Mesodermal cell (in vitro differentiated cells): ENCODE measurements around the gene TSBP1.

Source experiments
- H3K27ac ChIP-seq: 2 replicates; pipeline ENCODE4 v1.7.0; 2013; ENCODE audit warnings: mild to moderate bottlenecking, low read depth, low read length, moderate library complexity; ENCODE audit not compliant: severe bottlenecking
- H3K36me3 ChIP-seq: 2 replicates; pipeline ENCODE4 v1.7.1; 2013; ENCODE audit warnings: mild to moderate bottlenecking, low read length, moderate library complexity; ENCODE audit not compliant: control insufficient read depth, insufficient read depth
- H3K4me1 ChIP-seq: one replicate; pipeline ENCODE4 v1.7.1; 2013; ENCODE audit warnings: mild to moderate bottlenecking, low read length; ENCODE audit not compliant: insufficient read depth, control insufficient read depth, poor library complexity, severe bottlenecking
- H3K4me3 ChIP-seq: 2 replicates; pipeline ENCODE4 v1.7.0; 2013; ENCODE audit warnings: low read length, control low read depth, mild to moderate bottlenecking; ENCODE audit not compliant: insufficient read depth, poor library complexity, severe bottlenecking; ENCODE audit errors: extremely low read depth
- H3K9me3 ChIP-seq: 2 replicates; pipeline ENCODE4 v1.7.1; 2013; ENCODE audit warnings: mild to moderate bottlenecking, low read length, moderate library complexity; ENCODE audit not compliant: control insufficient read depth
- WGBS, 2 experiments: methylation state at CpG; one replicate each; pipeline ENCODE4 v1.1.5; 2013; ENCODE audit warnings: missing lambda C conversion rate in 2 of 2; ENCODE audit not compliant: insufficient coverage in 2 of 2; 5-methylcytosine and 5-hydroxymethylcytosine counted together

The TSBP1 gene

DNA sequence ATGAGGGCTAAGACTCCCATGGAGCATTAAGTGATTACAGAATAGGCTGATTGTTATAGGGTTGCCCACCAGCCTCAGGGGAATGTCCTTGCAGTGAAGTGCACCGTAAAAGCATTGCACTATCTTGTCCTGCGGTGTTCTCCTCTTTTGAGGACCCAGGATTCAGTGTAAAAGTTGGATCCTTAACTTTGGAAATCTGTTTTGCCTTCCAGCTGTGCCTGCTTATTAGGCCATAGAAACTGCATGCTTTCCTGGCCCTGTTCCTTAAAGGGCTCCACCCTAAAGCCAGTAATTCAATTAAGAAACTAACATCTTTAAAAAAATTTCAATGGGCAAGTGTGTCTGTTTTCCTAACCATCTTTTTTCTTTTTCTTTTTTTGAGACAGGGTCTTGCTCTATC is 122.4 kb downstream of the TSBP1 start:
- peaks cover 6% of the 10 kb centered on the region for H3K9me3 ChIP-seq
- WGBS, 2 experiments, result 47 to 50% methylated on average over 2 of the region's 2 CpGs

DNA sequence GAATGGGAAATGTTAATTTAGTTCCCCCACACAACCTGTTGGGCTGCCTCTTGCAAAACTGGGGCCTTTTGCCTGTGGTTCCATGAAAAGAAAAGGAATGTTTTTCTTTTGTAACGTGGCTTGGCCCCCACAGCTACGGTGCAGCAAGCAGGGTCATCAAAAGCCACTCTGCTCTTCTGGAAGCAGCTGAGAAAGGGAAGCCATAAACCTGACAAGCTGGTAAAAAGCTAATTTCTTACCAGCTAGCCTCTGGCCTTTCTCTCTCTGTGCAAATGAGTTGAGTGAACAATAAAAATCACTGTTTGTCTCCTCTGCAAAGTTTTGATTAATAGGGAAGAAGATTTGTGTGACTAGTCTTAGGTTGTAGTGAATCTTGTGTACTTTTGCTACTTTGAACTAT is 124.3 kb downstream of the TSBP1 start:
- Histone ChIP-seq H3K4me1 (peaks cover 3% of the 10 kb centered on the region), H3K4me3 (no peak overlapping the region), H3K36me3 (no peaks in the 10 kb centered on the region), H3K27ac (no peak overlapping the region), H3K9me3 (peaks cover 6% of the 10 kb centered on the region)
- WGBS, 2 experiments, result 48 to 71% methylated on average over 2 of the region's 2 CpGs

More for the DNA sequence above, 122.4 kb downstream of the TSBP1 start:
- no peak overlapping the region for H3K4me3 ChIP-seq
- no peak overlapping the region for H3K27ac ChIP-seq
- peaks cover 3% of the 10 kb centered on the region for H3K4me1 ChIP-seq
- no peaks in the 10 kb centered on the region for H3K36me3 ChIP-seq

DNA sequence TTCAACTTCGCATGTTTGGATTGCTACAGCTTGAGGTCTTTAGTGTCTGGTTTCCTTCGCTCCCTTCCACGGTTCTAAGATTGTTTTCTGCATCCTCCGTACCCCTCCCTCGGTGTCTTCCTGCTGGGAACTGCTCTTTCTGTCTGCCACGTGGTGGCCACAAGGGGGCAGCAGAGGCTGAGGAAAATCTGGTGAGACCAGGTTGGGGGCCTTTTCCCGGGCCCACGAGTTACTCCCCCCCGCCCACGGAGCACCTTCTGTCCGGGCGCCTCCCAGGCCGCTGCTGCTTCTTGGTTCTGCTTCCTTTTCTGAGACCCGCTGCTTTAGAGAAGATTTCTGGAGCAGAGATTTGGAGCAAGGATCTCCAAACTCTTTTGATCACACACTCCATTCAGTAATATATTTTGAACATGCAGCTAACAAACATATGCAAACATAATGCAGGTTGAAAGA is 126.7 kb downstream of the TSBP1 start:
- H3K4me1 ChIP-seq, result peaks cover 3% of the 10 kb centered on the region
- H3K27ac ChIP-seq, result no peak overlapping the region
- WGBS, 2 experiments, result 5 to 11% methylated on average over 7 to 13 of the region's 14 CpGs
- H3K9me3 ChIP-seq, result peaks cover 6% of the 10 kb centered on the region
- H3K36me3 ChIP-seq, result no peaks in the 10 kb centered on the region
- no peak overlapping the region for H3K4me3 ChIP-seq

DNA sequence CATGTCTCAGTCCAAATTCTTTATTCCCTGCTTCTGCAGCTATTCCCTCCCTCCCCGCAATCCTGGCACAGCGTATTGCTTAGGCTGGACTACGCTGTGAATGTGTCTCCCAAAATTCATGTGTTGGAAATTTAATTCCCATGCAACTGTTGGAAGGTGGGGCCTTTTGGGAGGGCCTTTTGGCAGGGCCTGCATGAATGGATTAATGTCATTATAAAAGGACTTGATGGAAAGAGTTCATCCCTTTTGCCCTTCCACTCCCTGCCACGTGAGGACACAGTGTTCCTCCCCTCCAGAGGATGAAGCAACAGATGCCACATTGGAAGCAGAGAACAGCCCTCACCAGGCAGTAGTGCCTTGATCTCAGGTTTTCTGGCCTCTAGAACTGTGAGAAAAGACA is 127.4 kb downstream of the TSBP1 start:
- H3K36me3 ChIP-seq, result no peaks in the 10 kb centered on the region
- H3K9me3 ChIP-seq, result peaks cover 3% of the 10 kb centered on the region
- peaks cover 3% of the 10 kb centered on the region for H3K4me1 ChIP-seq
- no peak overlapping the region for H3K4me3 ChIP-seq
- H3K27ac ChIP-seq, result no peak overlapping the region
- 96 to 100% methylated on average over 3 to 4 of the region's 4 CpGs for WGBS, 2 experiments
